SK-N-SH (cell line): Measurements from ENCODE around the gene USPL1. TPM values are rescaled to one million over a fixed set of nuclear protein-coding genes. Genes with fewer than 3 reads are reported as not detected.

ENCODE experiments used
- CTCF ChIA-PET: fragments of 300-600, 350-600 bp; formaldehyde crosslinking; extraction: SDS; loops from one replicate; lab custom pipeline; 2021; lab: Yijun Ruan, JAX
- POLR2A ChIA-PET: fragments of 350-600 bp; sonication (Branson Sonifier 250); formaldehyde crosslinking; extraction: SDS; loops from one replicate; lab custom pipeline; 2020; ENCODE audit warnings: antibody characterized with exemption, inconsistent platforms; lab: Yijun Ruan, JAX
- DNase-seq: peaks from one replicate; pipeline ENCODE4 v3.0.0; 2012
- H2AFZ ChIP-seq: fragments of 200-600 bp; sonication (generic); 2 replicates; pipeline ENCODE4 v1.8.1; 2016; ENCODE audit warnings: antibody characterized with exemption, mild to moderate bottlenecking, low read depth
- H3F3A ChIP-seq: fragments of 200-600 bp; sonication (generic); replicated peaks from 2 replicates; pipeline ENCODE3; 2016; ENCODE audit warnings: antibody characterized with exemption, mild to moderate bottlenecking; ENCODE audit not compliant: insufficient read depth
- H3K27ac ChIP-seq, 2 experiments: fragments of 200-500 bp in 1 of 2; fragments of 200-600 bp in 1 of 2; sonication (Bioruptor generic) in 1 of 2; sonication (generic), shearing (Covaris generic) in 1 of 2; 2 replicates each; pipeline versions ENCODE4 v1.5.1 to v1.6.1; 2014 to 2016; ENCODE audit warnings: low read depth in 2 of 2, inconsistent platforms in 1 of 2, low read length in 1 of 2, mild to moderate bottlenecking in 1 of 2, mixed read lengths in 1 of 2
- H3K27me3 ChIP-seq: fragments of 200-600 bp; sonication (generic), shearing (Covaris generic); 2 replicates; pipeline ENCODE4 v1.6.1; 2016; ENCODE audit warnings: mixed run types; ENCODE audit not compliant: insufficient read depth
- H3K36me3 ChIP-seq, 2 experiments: fragments of 200-500 bp in 1 of 2; fragments of 200-600 bp in 1 of 2; sonication (Bioruptor generic) in 1 of 2; sonication (generic) in 1 of 2; replicated peaks in 1 of 2; 2 replicates each; pipeline versions ENCODE3 to v1.5.1; 2014 to 2016; ENCODE audit warnings: low read length in 1 of 2, mild to moderate bottlenecking in 1 of 2; ENCODE audit not compliant: insufficient read depth in 2 of 2, control insufficient read depth in 1 of 2
- H3K4me1 ChIP-seq, 2 experiments: fragments of 200-500 bp in 1 of 2; fragments of 200-600 bp in 1 of 2; sonication (Bioruptor generic) in 1 of 2; sonication (generic), shearing (Covaris generic) in 1 of 2; 2 replicates each; pipeline versions ENCODE4 v1.5.1 to v1.6.1; 2014 to 2016; ENCODE audit warnings: low read depth in 1 of 2, low read length in 1 of 2, mixed run types in 1 of 2; ENCODE audit not compliant: insufficient read depth in 2 of 2, control insufficient read depth in 1 of 2
- H3K4me2 ChIP-seq: fragments of 200-600 bp; sonication (generic), shearing (Covaris generic); 2 replicates; pipeline ENCODE4 v1.6.1; 2017; ENCODE audit warnings: mixed run types
- H3K4me3 ChIP-seq, 2 experiments: fragments of 200-500 bp in 1 of 2; fragments of 200-600 bp in 1 of 2; sonication (Bioruptor generic) in 1 of 2; sonication (generic), shearing (Covaris generic) in 1 of 2; 2 replicates each; pipeline versions ENCODE4 v1.5.1 to v1.8.1; 2014 to 2016; ENCODE audit warnings: low read depth in 2 of 2, inconsistent platforms in 1 of 2, low read length in 1 of 2, mild to moderate bottlenecking in 1 of 2, mixed read lengths in 1 of 2, moderate library complexity in 1 of 2
- H3K79me2 ChIP-seq: fragments of 200-600 bp; sonication (generic); 2 replicates; pipeline ENCODE4 v1.8.1; 2017; ENCODE audit warnings: mild to moderate bottlenecking; ENCODE audit not compliant: insufficient read depth
- H3K9ac ChIP-seq: fragments of 200-600 bp; sonication (generic); 2 replicates; pipeline ENCODE4 v1.6.1; 2017; ENCODE audit warnings: mixed run types
- H3K9me2 ChIP-seq: fragments of 200-600 bp; sonication (generic); 2 replicates; pipeline ENCODE4 v1.6.1; 2017; ENCODE audit warnings: mixed run types
- H3K9me3 ChIP-seq: fragments of 200-600 bp; sonication (generic); 2 replicates; pipeline ENCODE4 v1.6.1; 2017; ENCODE audit warnings: mixed run types, mild to moderate bottlenecking, moderate library complexity
- H4K20me1 ChIP-seq: fragments of 200-600 bp; sonication (generic); 2 replicates; pipeline ENCODE4 v1.6.1; 2017; ENCODE audit warnings: mild to moderate bottlenecking, mixed run types; ENCODE audit not compliant: insufficient read depth
- FOSL2 ChIP-seq: IDR thresholded peaks from 2 replicates; pipeline ENCODE4 v1.4.0; 2012; ENCODE audit warnings: low read depth, mild to moderate bottlenecking, moderate library complexity, borderline replicate concordance
- FOXJ3 ChIP-seq: sonication (generic); formaldehyde crosslinking; IDR thresholded peaks from 2 replicates; pipeline ENCODE4 v1.5.1; 2020; ENCODE audit warnings: mild to moderate bottlenecking, missing genetic modification reagents
- MEF2A ChIP-seq: IDR thresholded peaks from 2 replicates; pipeline ENCODE4 v1.4.0; 2012; ENCODE audit warnings: low read depth, borderline replicate concordance
- MXI1 ChIP-seq: IDR thresholded peaks from 2 replicates; pipeline ENCODE4 v1.6.1; 2012; ENCODE audit warnings: mild to moderate bottlenecking, low read depth, low read length, improper control_type of control experiment
- NRF1 ChIP-seq: IDR thresholded peaks from 2 replicates; pipeline ENCODE4 v1.6.1; 2012; ENCODE audit warnings: low read depth, mild to moderate bottlenecking, low read length
- RCOR1 ChIP-seq: fragments of 150-350 bp; IDR thresholded peaks from 2 replicates; pipeline ENCODE4 v1.6.1; 2017; ENCODE audit warnings: antibody characterized with exemption, low read length
- RFX5 ChIP-seq: IDR thresholded peaks from 2 replicates; pipeline ENCODE4 v1.6.1; 2012; ENCODE audit warnings: mild to moderate bottlenecking, improper control_type of control experiment, low read length
- RXRA ChIP-seq: IDR thresholded peaks from 2 replicates; pipeline ENCODE4 v1.4.0; 2012; ENCODE audit warnings: low read depth, mild to moderate bottlenecking, borderline replicate concordance
- SIN3A ChIP-seq: IDR thresholded peaks from 2 replicates; pipeline ENCODE4 v1.6.1; 2012; ENCODE audit warnings: low read depth, mild to moderate bottlenecking, low read length, moderate library complexity, borderline replicate concordance
- TCF12 ChIP-seq: IDR thresholded peaks from 2 replicates; pipeline ENCODE4 v1.4.0; 2012
- TEAD4 ChIP-seq: IDR thresholded peaks from 2 replicates; pipeline ENCODE4 v1.4.0; 2012; ENCODE audit warnings: mild to moderate bottlenecking, borderline replicate concordance; ENCODE audit not compliant: insufficient read depth
- YY1 ChIP-seq: IDR thresholded peaks from 2 replicates; pipeline ENCODE4 v1.4.0; 2012; ENCODE audit warnings: low read depth, mild to moderate bottlenecking
- WGBS: methylation state at CpG from one replicate; pipeline ENCODE4 v1.1.6; 2017; ENCODE audit warnings: low lambda C conversion rate; 5-methylcytosine and 5-hydroxymethylcytosine counted together
- polyA plus RNA-seq, 3 experiments: library from polyadenylated mRNA; depleted of rRNA; stranded (reverse); fragments of >200 nt; gene quantifications; 2 replicates each; pipeline ENCODE4 v1.2.3, GENCODE V29; 2012
- TF ChIP-seq, protein P1 (sequence below): fragments of 200-600 bp; sonication (generic); IDR thresholded peaks from 2 replicates; pipeline ENCODE4 v1.6.1; 2017; ENCODE audit warnings: antibody characterized with exemption, mild to moderate bottlenecking, moderate library complexity
- TF ChIP-seq, protein P2 (sequence below): IDR thresholded peaks from 2 replicates; pipeline ENCODE4 v1.4.0; 2012; ENCODE audit warnings: low read depth, borderline replicate concordance

Gene USPL1
- polyA plus RNA-seq, 1 of the 3 experiments (the other 2 are of a cell fraction) = 6.4 TPM

DNA sequence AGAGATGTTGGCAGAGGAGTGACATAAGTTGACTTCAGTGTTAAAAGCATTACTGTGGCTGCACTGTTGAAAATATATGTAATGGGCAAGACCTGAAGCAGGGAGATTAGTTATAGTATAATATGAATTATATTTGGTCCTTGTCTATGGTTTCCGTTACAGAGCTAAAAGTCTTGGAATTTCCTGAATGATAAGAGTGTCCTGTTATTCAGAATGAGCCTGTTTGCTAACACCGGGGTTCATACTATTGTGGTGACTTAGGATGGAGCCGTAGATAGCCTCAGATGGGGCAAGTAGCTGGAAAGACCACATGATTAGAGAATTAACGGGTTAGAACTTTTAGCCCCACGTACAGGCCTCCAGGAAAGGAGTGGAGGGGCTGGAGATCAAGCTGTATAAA, 5.7 kb downstream of the USPL1 start:
- Histone ChIP-seq H3K9me2 (no peaks in the 10 kb centered on the region), H3K4me2 (no peak overlapping the region), H3K27me3 (no peaks in the 10 kb centered on the region), H3K36me3 (peaks cover 43 to 56% of the 10 kb centered on the region in 2 experiments), H3K27ac (no peak overlapping the region), H2AFZ (no peak overlapping the region), H3K79me2 (peaks cover 99% of the 10 kb centered on the region), H3F3A (peaks cover 6% of the 10 kb centered on the region), H4K20me1 (peaks cover 22% of the 10 kb centered on the region; the same call in 1 of the 2 replicates), H3K4me1 (peaks cover 11 to 14% of the 10 kb centered on the region in 2 experiments; a peak in 3 of 4 replicates), H3K9ac (no peak overlapping the region), H3K9me3 (no peaks in the 10 kb centered on the region), H3K4me3 (no peak overlapping the region)
- TF ChIP-seq RFX5 (no peak), FOSL2 (no peak), FOXJ3 (CRISPR knock-in tag) (no peak), TCF12 (no peak), TEAD4 (no peak)
- TF ChIP-seq, protein P1, sequence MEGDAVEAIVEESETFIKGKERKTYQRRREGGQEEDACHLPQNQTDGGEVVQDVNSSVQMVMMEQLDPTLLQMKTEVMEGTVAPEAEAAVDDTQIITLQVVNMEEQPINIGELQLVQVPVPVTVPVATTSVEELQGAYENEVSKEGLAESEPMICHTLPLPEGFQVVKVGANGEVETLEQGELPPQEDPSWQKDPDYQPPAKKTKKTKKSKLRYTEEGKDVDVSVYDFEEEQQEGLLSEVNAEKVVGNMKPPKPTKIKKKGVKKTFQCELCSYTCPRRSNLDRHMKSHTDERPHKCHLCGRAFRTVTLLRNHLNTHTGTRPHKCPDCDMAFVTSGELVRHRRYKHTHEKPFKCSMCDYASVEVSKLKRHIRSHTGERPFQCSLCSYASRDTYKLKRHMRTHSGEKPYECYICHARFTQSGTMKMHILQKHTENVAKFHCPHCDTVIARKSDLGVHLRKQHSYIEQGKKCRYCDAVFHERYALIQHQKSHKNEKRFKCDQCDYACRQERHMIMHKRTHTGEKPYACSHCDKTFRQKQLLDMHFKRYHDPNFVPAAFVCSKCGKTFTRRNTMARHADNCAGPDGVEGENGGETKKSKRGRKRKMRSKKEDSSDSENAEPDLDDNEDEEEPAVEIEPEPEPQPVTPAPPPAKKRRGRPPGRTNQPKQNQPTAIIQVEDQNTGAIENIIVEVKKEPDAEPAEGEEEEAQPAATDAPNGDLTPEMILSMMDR = no peak
- CTCF ChIA-PET = interaction anchor here (0.9 kb wide), 1 partner anchor 242 kb away, joined by 3 read pairs; no protein-coding TSS in a partner anchor
- POLR2A ChIA-PET = no interaction called here
- DNase-seq = no peak
- WGBS = 88% methylated on average over 5 of the region's 5 CpGs

DNA sequence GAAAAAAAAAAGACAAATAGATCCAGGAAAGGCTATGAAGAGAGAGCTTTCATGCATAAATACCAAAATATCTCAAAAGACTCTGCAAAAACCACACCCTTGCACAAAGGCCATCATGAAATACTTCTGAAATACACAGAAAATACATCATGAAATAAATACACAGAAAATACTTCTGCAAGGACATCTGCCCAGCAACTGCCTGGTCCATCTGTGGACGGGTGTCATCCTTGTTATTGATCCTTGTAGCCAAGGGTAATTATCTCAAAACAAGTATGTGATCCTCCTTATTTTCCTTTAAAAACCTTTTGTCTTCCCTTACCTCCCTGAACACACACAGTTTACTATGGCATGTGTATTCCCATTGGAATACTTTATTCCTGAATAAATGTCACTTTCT, 6.9 kb downstream of the USPL1 start:
- WGBS = 81% methylated on average over 1 of the region's 1 CpG
- H3K4me1 ChIP-seq = peaks cover 3 to 8% of the 10 kb centered on the region in 2 experiments; a peak in 3 of 4 replicates
- peaks cover 99% of the 10 kb centered on the region for H3K79me2 ChIP-seq
- no peak overlapping the region for H3K9ac ChIP-seq
- CTCF ChIA-PET = no interaction called here
- peaks cover 22% of the 10 kb centered on the region for H4K20me1 ChIP-seq
- TF ChIP-seq FOXJ3 (CRISPR knock-in tag) = no peak
- no peak for TF ChIP-seq MEF2A
- TF ChIP-seq, protein P2, sequence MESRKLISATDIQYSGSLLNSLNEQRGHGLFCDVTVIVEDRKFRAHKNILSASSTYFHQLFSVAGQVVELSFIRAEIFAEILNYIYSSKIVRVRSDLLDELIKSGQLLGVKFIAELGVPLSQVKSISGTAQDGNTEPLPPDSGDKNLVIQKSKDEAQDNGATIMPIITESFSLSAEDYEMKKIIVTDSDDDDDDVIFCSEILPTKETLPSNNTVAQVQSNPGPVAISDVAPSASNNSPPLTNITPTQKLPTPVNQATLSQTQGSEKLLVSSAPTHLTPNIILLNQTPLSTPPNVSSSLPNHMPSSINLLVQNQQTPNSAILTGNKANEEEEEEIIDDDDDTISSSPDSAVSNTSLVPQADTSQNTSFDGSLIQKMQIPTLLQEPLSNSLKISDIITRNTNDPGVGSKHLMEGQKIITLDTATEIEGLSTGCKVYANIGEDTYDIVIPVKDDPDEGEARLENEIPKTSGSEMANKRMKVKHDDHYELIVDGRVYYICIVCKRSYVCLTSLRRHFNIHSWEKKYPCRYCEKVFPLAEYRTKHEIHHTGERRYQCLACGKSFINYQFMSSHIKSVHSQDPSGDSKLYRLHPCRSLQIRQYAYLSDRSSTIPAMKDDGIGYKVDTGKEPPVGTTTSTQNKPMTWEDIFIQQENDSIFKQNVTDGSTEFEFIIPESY = no peak
- TF ChIP-seq NRF1 = no peak
- no peak for TF ChIP-seq MXI1
- TF ChIP-seq TCF12 = no peak
- no peak for TF ChIP-seq YY1
- no peak for TF ChIP-seq RCOR1
- TF ChIP-seq, protein P1 = no peak
- TF ChIP-seq RXRA = no peak
- TF ChIP-seq TEAD4 = no peak
- no peak for TF ChIP-seq SIN3A
- H3K27ac ChIP-seq = no peak overlapping the region
- peaks cover 43 to 67% of the 10 kb centered on the region in 2 experiments for H3K36me3 ChIP-seq
- DNase-seq = no peak
- no peaks in the 10 kb centered on the region for H3K9me2 ChIP-seq
- no peaks in the 10 kb centered on the region for H3K9me3 ChIP-seq
- POLR2A ChIA-PET = interaction anchor here (0.6 kb wide), 2 partner anchors 9 to 1966 kb away, joined by 3 to 4 read pairs; no protein-coding TSS in a partner anchor
- H3K4me2 ChIP-seq = no peak overlapping the region
- H2AFZ ChIP-seq = no peak overlapping the region
- H3K4me3 ChIP-seq = no peak overlapping the region
- H3F3A ChIP-seq = peaks cover 6% of the 10 kb centered on the region
- no peaks in the 10 kb centered on the region for H3K27me3 ChIP-seq
